Measurements from ENCODE around the gene SAP25. TPM values are rescaled to one million over a fixed set of nuclear protein-coding genes. Genes with fewer than 3 reads are reported as not detected.

Gene SAP25
- total RNA-seq = 1 to 10 TPM; 6.2 to 8.1 (median 7.6) TPM

- Mint-ChIP-seq H3K9me3 (no peaks in the 10 kb centered on the region), H3K36me3 (ENCODE audit: insufficient read depth) (peaks cover 5% of the 10 kb centered on the region), H3K4me1 (ENCODE audit: low read depth) (peaks cover 14% of the 10 kb centered on the region), H3K4me3 (no peak within 1 kb of the TSS), H3K27me3 (ENCODE audit: low read depth) (no peaks in the 10 kb centered on the region)
- ATAC-seq = no peak
- no peak for DNase-seq
Measured at GRCh38 chr7:100573691-100574361, at the start of gene SAP25. SAP25 (minus strand) TSS chr7:100573900; CDS start chr7:100573742, 158 bp downstream.

DNA sequence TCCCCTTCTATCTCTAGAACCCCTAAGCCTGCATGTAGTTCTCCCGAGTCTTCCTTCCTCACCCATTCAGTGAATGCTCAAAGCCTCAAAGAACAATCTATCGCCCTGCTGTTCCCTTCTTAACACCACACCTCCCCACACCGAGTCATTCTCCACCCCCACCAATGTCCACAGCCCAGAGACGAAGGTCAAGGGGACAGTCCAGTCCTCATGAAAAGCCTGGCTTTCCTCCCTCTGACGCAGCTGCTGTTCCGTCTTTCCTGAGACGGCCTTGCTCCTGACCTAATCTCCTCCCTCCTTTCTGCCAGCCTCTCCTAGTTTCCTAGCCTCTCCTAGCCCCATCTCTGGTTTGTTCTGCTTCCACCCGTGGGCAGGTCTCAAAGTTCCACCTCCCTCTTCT is 47.9 kb upstream of the SAP25 start:
- Mint-ChIP-seq H3K4me1 (ENCODE audit: low read depth) (peaks cover 12% of the 10 kb centered on the region), H3K27me3 (ENCODE audit: low read depth) (no peaks in the 10 kb centered on the region), H3K9me3 (no peaks in the 10 kb centered on the region), H3K36me3 (ENCODE audit: insufficient read depth) (peaks cover 5% of the 10 kb centered on the region), H3K4me3 (no peak overlapping the region)
- DNase-seq (no peak), ATAC-seq (no peak)

- H3K36me3 Mint-ChIP-seq (ENCODE audit: insufficient read depth) = peaks cover 5% of the 10 kb centered on the region
- H3K4me1 Mint-ChIP-seq (ENCODE audit: low read depth) = peaks cover 8% of the 10 kb centered on the region
- ATAC-seq (no peak), DNase-seq (no peak)
- no peak overlapping the region for H3K4me3 Mint-ChIP-seq
- H3K9me3 Mint-ChIP-seq = no peaks in the 10 kb centered on the region
- no peaks in the 10 kb centered on the region for H3K27me3 Mint-ChIP-seq (ENCODE audit: low read depth)
Measured at GRCh38 chr7:100620804-100621203, 47.1 kb upstream of the SAP25 start.

DNA sequence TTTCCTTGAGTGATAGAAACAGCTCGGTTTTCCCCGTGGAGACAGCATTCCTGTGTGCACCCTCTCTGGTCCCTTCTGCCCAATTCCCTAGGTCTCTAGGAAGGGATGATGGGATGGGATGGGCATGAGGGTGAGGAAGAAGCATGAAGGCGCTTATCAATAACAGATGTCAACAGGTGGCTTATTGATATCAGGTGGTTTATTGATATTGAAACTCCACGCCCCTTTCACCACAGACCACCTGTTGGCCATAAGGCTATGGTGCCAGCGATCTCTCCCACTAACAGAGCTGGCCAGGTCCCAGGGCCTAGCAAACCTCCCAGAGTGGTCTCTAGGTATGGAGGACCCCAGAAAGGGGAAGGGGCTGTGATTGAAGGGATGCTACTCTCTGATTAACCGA is 46.5 kb upstream of the SAP25 start:
- no peaks in the 10 kb centered on the region for H3K9me3 Mint-ChIP-seq
- ATAC-seq = no peak
- H3K36me3 Mint-ChIP-seq (ENCODE audit: insufficient read depth) = peaks cover 5% of the 10 kb centered on the region
- DNase-seq = no peak
- H3K4me3 Mint-ChIP-seq = no peak overlapping the region
- peaks cover 6% of the 10 kb centered on the region for H3K4me1 Mint-ChIP-seq (ENCODE audit: low read depth)
- H3K27me3 Mint-ChIP-seq (ENCODE audit: low read depth) = no peaks in the 10 kb centered on the region

DNA sequence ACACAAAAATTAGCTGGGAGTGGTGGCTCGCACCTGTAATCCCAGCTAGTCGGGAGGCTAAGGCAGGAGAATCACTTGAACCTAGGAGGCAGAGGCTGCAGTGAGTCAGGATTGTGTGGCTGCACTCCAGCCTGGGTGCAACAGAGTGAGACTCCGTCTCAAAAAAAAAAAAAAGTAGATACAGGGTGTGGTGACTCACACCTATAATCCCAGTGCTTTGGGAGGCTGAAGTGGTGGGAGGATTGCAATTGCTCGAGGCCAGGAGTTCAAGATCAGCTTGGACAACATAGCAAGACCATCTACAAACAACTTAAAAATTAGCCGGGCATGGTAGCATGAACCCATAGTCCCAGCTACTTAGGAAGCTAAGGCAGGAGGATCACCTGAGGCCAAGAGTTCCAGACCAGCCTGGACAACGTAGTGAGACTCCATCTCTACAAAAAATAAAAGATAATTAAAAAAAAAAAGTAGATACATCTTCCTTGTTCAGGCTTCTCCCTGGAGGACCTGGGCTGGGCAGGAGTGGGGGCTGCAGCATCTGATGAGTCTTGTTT is 40.7 kb upstream of the SAP25 start:
- no peak for DNase-seq
- H3K36me3 Mint-ChIP-seq (ENCODE audit: insufficient read depth) = peaks cover 2% of the 10 kb centered on the region
- no peaks in the 10 kb centered on the region for H3K9me3 Mint-ChIP-seq
- H3K4me3 Mint-ChIP-seq = no peak overlapping the region
- H3K27me3 Mint-ChIP-seq (ENCODE audit: low read depth) = no peaks in the 10 kb centered on the region
- no peak for ATAC-seq
- H3K4me1 Mint-ChIP-seq (ENCODE audit: low read depth) = peaks cover 14% of the 10 kb centered on the region

DNA sequence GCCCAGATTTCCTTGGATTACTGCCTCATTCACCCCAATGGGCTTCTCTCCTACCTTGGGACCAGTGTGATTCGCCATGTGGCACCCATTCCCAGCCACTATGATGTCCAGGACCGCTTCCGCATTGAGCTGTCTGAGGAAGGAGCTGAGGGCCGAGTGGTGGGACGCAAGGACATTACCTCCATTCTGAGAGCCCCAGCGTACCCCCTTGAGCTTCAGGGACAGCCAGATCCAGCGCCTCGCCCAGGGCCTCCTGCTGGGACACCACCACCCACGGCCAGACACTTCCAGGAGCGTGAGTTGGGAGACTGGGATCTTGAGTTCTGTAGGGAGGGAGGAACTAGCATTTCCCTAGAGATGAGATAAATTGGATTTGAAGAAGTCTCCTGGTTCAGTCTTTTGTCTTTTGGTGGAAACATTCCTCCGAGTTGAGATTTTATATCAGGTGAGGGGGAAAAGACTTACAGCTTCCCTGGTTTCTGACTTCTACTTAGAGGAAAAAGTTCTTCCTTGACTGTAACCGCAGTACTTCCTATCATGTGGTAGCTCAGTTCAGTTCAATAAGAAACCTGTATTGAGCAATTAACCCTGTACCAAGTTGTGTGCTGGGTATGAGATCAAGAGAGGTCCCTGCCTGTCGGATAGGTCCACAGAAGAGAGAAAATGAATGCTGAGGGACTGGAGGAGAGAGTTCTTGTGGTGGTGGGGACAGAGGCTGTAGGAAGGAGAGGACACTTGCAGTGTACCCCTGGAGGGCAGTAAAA is 39.9 kb upstream of the SAP25 start:
- ATAC-seq = no peak
- H3K27me3 Mint-ChIP-seq (ENCODE audit: low read depth) = no peaks in the 10 kb centered on the region
- H3K4me3 Mint-ChIP-seq = peak overlapping the region; percentile 81
- H3K4me1 Mint-ChIP-seq (ENCODE audit: low read depth) = peaks cover 14% of the 10 kb centered on the region
- H3K9me3 Mint-ChIP-seq = no peaks in the 10 kb centered on the region
- peaks cover 2% of the 10 kb centered on the region for H3K36me3 Mint-ChIP-seq (ENCODE audit: insufficient read depth)
- DNase-seq = no peak

DNA sequence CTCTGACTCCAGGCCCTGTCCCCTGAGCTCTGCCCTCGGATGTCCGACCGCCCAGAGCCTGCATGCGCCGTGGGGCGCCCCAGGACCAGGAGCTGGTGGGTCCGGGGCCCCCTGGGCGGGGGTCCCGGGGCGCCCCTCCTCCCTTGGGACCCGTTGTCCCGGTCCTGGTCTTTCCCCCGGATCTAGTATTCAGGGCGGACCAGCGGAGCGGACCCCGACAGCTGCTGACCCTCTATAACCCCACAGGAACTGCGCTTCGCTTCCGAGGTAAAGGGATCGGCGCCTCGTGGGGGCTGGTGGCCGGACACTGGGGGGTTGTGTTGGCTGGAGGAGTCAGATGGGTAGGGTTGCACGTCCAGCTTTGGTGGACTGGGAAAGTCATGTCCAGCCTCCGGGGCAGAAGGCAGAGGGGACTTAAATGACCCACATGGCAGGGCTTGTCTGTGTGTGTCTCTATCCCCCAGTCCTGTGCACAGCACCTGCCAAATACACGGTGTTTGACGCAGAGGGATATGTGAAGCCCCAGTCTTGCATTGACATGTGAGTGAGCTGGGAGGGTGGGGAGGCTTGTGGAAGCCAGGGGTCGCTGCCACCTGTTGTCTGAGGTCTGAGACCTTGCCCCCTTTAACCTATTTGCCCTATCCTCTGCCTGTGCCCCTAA is 39.2 kb upstream of the SAP25 start:
- H3K9me3 Mint-ChIP-seq = no peaks in the 10 kb centered on the region
- peak overlapping the region; percentile 95 for H3K4me3 Mint-ChIP-seq
- ATAC-seq = no peak
- H3K36me3 Mint-ChIP-seq (ENCODE audit: insufficient read depth) = peaks cover 2% of the 10 kb centered on the region
- DNase-seq = peak; percentile 21
- no peaks in the 10 kb centered on the region for H3K27me3 Mint-ChIP-seq (ENCODE audit: low read depth)
- peaks cover 14% of the 10 kb centered on the region for H3K4me1 Mint-ChIP-seq (ENCODE audit: low read depth)

DNA sequence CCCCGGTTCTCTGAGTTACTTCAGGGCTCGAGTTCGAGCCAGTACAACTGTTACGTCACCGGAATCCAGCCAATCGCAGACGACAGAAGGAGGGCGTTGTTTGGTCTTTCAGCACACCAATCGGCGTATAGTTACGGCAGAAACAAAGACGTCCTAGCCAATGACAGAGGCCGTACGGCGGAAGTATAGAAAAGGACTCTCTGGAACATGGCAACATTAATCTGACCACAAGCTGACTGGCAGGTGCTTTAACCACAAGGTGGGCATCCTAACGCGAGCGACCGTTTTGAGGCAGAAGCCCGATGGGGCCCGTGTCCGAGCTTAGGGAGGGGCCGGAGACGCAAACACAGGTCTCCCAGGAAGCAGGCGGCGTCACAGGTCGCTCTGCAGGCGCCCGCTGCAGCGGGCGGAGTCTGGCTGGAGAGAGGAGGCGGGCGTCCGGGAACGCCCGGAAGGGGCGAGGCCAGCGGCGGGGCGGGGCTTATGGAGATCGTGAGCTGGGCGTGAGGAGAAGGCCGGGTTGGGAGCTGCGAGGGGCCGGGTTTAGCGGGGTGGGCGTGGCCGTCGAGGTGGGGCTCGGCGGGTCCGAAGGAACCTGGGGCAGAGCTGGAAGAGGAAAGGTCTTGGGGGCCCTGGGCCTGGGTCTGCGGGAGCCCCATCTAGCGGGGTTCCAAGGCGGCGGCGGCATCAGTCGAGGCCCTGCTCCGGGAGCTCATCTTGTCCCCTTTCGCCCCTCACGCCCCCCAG is 38.5 kb upstream of the SAP25 start, which contains the start of gene MOSPD3:
Gene MOSPD3 (plus strand): TSS at position 558 of the 747 bp plus-strand sequence. CDS start 252 bp downstream, outside the sequence.
- H3K4me3 Mint-ChIP-seq = peak within 1 kb of the TSS; percentile 95
- H3K27me3 Mint-ChIP-seq (ENCODE audit: low read depth) = no peaks in the 10 kb centered on the region

GRCh38 chr7:100609958-100610357 is 36.3 kb upstream of the SAP25 start:
- no peak for ATAC-seq

More for the DNA sequence above, 38.5 kb upstream of the SAP25 start, which contains the start of gene MOSPD3:
- peak; percentile 98 for DNase-seq
- Mint-ChIP-seq H3K4me1 (ENCODE audit: low read depth) (peaks cover 14% of the 10 kb centered on the region), H3K9me3 (no peaks in the 10 kb centered on the region), H3K36me3 (ENCODE audit: insufficient read depth) (peaks cover 2% of the 10 kb centered on the region)
- peak; percentile 94 to 97 for ATAC-seq

DNA sequence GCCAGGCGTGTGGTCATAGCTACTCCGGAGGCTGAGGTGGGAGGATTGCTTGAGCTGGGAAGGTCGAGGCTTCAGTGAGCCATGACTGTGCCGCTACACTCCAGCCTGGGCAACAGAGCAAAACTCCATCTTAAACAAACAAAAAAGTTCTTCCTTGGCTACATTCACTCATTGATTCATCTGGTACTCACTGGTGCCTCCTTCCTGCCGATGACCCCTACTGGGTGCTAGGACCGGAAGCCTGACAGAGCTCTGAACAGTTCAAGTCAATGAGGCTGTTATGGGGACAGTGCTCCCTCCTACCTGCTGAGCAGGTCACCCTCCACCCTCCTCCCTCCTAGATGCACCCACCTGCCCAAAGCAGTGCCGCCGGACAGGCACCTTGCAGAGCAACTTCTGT is 33.4 kb upstream of the SAP25 start:
- Mint-ChIP-seq H3K9me3 (no peaks in the 10 kb centered on the region), H3K27me3 (ENCODE audit: low read depth) (no peaks in the 10 kb centered on the region), H3K36me3 (ENCODE audit: insufficient read depth) (no peaks in the 10 kb centered on the region), H3K4me1 (ENCODE audit: low read depth) (peaks cover 15% of the 10 kb centered on the region), H3K4me3 (peak overlapping the region; percentile 16)
- DNase-seq = no peak
- ATAC-seq = no peak

More at GRCh38 chr7:100609958-100610357, 36.3 kb upstream of the SAP25 start:
- Mint-ChIP-seq H3K9me3 (no peaks in the 10 kb centered on the region), H3K4me1 (ENCODE audit: low read depth) (peaks cover 20% of the 10 kb centered on the region), H3K36me3 (ENCODE audit: insufficient read depth) (peaks cover 2% of the 10 kb centered on the region), H3K27me3 (ENCODE audit: low read depth) (no peaks in the 10 kb centered on the region), H3K4me3 (peak overlapping the region; percentile 2)
- no peak for DNase-seq

DNA sequence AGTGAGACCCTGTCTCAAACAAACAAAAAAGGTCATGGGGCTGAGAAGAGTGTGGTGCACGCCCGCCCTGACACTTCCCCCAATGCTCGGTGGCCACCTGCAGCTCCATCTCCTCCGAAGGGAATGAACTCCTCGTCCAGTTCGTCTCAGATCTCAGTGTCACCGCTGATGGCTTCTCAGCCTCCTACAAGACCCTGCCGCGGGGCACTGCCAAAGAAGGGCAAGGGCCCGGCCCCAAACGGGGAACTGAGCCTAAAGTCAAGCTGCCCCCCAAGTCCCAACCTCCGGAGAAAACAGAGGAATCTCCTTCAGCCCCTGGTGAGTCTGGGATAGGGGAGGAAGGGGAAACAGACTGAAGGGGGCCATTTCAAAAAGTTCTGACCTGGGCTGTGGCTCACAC is 32.6 kb upstream of the SAP25 start:
- no peaks in the 10 kb centered on the region for H3K9me3 Mint-ChIP-seq
- ATAC-seq (no peak), DNase-seq (no peak)
- peaks cover 15% of the 10 kb centered on the region for H3K4me1 Mint-ChIP-seq (ENCODE audit: low read depth)
- H3K4me3 Mint-ChIP-seq = no peak overlapping the region
- H3K36me3 Mint-ChIP-seq (ENCODE audit: insufficient read depth) = no peaks in the 10 kb centered on the region
- no peaks in the 10 kb centered on the region for H3K27me3 Mint-ChIP-seq (ENCODE audit: low read depth)

DNA sequence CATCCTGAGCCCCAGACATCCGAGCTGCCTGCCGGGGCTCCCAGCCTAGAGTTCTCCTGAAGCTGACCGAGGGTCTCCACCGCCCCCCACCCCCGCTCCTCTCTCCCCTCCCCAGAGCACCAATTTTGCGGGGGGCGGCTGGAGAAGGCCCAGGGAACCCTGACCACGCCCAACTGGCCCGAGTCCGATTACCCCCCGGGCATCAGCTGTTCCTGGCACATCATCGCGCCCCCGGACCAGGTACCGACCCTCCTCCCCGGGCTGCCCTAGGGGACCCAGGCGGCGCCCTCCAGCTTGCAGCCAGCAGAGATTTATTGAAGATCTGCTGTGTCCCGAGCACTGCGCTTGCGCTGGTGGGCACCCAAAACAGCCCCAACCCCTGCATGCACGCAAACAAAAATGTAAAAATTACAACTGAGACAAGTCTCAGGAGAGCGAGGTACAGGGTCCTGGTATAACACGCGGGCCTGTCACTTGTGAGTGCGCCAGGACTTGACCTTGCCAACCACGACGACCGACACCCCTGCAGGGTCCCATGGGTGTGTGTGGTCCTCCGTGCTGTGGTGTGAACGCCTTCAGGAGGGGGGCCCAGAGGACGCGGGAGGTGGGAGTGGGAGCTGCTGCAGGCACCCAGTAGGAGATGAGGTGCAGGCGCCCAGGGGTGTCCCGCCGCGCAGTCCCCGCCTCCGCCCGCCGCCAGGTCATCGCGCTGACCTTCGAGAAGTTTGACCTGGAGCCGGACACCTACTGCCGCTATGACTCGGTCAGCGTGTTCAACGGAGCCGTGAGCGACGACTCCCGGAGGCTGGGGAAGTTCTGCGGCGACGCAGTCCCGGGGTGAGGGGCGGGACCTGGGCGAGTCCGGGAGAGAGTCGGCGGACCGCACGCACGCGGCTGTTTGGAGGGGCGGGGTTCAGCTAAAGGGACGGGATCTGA is 31.5 kb upstream of the SAP25 start:
- peak; percentile 17 to 31 for ATAC-seq
- peaks cover 15% of the 10 kb centered on the region for H3K4me1 Mint-ChIP-seq (ENCODE audit: low read depth)
- no peak for DNase-seq
- peak overlapping the region; percentile 76 for H3K4me3 Mint-ChIP-seq
- no peaks in the 10 kb centered on the region for H3K36me3 Mint-ChIP-seq (ENCODE audit: insufficient read depth)
- no peaks in the 10 kb centered on the region for H3K27me3 Mint-ChIP-seq (ENCODE audit: low read depth)
- H3K9me3 Mint-ChIP-seq = no peaks in the 10 kb centered on the region

Measured in activated T-cell treated with anti-CD3 and anti-CD28 coated beads, Interleukin-2, amount 50 U/mL, for 4 hours (primary cell).